HG02943 (cell line): Measurements from ENCODE around the gene SRP68.

Experiments used
- ATAC-seq: cut with Tn5 transposase; IDR thresholded peaks from one replicate; pipeline ENCODE4 v1.9.1; 2021; ENCODE audit warnings: mild to moderate bottlenecking, low read depth, moderate library complexity; ENCODE audit not compliant: unreplicated experiment

Gene SRP68

GRCh38 chr17:76004750-76005262, 67.5 kb downstream of the SRP68 start:
- ATAC-seq, result no peak

DNA sequence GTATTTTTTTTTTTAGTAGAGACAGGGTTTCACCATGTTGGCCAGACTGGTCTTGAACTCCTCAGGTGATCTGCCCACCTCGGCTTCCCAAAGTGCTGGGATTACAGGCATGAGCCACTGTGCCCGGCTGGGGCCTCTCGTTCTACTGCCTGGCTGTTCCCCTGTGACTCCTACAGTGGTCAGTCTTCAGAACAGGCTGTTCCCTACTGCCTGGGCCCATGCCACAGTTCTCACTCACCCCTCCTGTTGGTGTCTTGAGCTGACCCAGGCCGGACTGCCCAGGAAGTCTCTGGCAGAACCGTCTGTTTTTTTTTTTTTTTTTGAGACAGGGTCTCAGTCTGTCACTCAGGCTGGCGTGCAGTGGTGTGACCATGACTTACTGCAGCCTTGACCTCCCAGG, 68.4 kb downstream of the SRP68 start:
- ATAC-seq, result no peak

GRCh38 chr17:76002100-76002499, 70.2 kb downstream of the SRP68 start:
- no peak for ATAC-seq

GRCh38 chr17:76000755-76001521, 71.4 kb downstream of the SRP68 start, which contains the start of gene CDK3:
Gene CDK3, plus strand, starts transcription at chr17:76000855. Its CDS starts 571 bp downstream, at chr17:76001426.
- ATAC-seq, result no peak

- no peak for ATAC-seq
These were observed 72.1 kb downstream of the SRP68 start for GRCh38 chr17:76000016-76000754.

GRCh38 chr17:75998327-75998795, 74.0 kb downstream of the SRP68 start:
- ATAC-seq, result no peak

GRCh38 chr17:75996665-75997590, 75.4 kb downstream of the SRP68 start:
- ATAC-seq, result no peak

DNA sequence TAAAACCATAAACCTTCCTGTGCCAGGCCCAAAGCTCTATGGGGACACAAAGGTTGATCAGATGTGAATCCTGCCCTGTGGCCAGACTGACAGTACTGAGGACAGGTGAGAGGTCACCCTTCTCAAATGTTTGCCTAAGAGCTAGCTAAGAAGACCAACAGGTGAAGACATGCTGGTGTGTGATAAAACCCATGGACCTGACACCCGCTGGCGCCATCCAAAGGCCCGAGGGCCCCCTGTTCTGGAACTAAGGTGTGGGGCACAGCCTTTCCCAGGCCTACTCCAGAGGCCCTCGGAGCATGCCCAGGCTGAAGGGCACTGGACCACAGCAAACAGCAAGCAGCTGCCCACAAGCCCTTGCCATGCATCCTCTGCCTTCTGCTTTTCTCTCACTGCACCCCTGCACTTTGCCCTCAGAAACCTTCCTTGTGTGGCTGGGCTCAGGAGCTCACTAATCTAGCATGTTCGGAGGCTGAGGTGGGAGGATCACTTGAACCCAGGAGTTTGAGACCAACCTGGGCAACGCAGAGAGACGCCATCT, 76.9 kb downstream of the SRP68 start:
- ATAC-seq, result no peak

GRCh38 chr17:75994802-75995370, 77.4 kb downstream of the SRP68 start:
- ATAC-seq, result no peak

- ATAC-seq, result no peak
These were observed 80.9 kb downstream of the SRP68 start for GRCh38 chr17:75991396-75991795.
